ENCODE measurements around the gene RBKS. TPM values are rescaled to one million over a fixed set of nuclear protein-coding genes. Genes with fewer than 3 reads are reported as not detected.

The RBKS gene
- total RNA-seq, 1 experiment from 2014 or later, result 4.5 TPM

DNA sequence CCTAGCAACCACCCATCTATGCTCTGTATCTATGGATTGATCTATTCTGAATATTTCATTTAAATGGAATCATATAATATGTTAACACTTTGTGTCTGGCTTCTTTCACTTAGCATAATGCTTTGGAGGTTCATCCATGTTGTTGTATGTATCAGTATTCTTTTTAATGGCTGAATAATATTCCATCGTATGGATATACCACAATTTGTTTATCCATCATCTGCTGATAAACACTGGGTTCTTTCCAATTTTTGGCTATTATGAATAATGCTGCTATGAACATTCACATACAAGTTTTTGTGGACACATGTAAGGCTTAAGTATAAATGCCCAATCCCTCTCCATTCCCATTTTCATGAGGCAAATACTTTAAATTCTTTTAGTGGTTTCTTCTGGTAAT is 65.8 kb downstream of the RBKS start:
- Histone ChIP-seq H3K79me2 (ENCODE audit: low read depth) (no peaks in the 10 kb centered on the region), H3K27me3 (ENCODE audit: insufficient read depth, low read depth) (no peaks in the 10 kb centered on the region), H3K9me3 (ENCODE audit: insufficient read depth, low read depth) (peaks cover 10% of the 10 kb centered on the region), H3K27ac (no peak overlapping the region), H3F3A (ENCODE audit: insufficient read depth, low read depth) (no peaks in the 10 kb centered on the region; the same call in 1 of the 2 replicates), H3K4me2 (no peak overlapping the region), H3K36me3 (ENCODE audit: low read depth) (peaks cover 5% of the 10 kb centered on the region; the same call in 1 of the 2 replicates), H2AFZ (no peak overlapping the region), H3K4me3 (no peak overlapping the region), H4K20me1 (ENCODE audit: insufficient read depth) (no peaks in the 10 kb centered on the region), H3K9me2 (ENCODE audit: insufficient read depth) (no peaks in the 10 kb centered on the region), H3K4me1 (replicated peaks; ENCODE audit: insufficient read depth) (no peaks in the 10 kb centered on the region)
- DNase-seq, result no peak
- intact Hi-C loops (cut with micrococcal nuclease; ENCODE audit: unreplicated experiment), result no loop called here
- TF ChIP-seq, protein P1, sequence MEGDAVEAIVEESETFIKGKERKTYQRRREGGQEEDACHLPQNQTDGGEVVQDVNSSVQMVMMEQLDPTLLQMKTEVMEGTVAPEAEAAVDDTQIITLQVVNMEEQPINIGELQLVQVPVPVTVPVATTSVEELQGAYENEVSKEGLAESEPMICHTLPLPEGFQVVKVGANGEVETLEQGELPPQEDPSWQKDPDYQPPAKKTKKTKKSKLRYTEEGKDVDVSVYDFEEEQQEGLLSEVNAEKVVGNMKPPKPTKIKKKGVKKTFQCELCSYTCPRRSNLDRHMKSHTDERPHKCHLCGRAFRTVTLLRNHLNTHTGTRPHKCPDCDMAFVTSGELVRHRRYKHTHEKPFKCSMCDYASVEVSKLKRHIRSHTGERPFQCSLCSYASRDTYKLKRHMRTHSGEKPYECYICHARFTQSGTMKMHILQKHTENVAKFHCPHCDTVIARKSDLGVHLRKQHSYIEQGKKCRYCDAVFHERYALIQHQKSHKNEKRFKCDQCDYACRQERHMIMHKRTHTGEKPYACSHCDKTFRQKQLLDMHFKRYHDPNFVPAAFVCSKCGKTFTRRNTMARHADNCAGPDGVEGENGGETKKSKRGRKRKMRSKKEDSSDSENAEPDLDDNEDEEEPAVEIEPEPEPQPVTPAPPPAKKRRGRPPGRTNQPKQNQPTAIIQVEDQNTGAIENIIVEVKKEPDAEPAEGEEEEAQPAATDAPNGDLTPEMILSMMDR (conservative IDR thresholded peaks at IDR 0.05), result no peak
- TF ChIP-seq EZH2 (IDR thresholded peaks at IDR 0.05; ENCODE audit: low read depth), result no peak
- no TSS peak for BruUV-seq (replicated peaks)
- ChIA-PET CTCF (no interaction called here), POLR2A (ENCODE audit: unreplicated experiment) (no interaction called here)

GRCh38 chr2:27823569-27823968 is 66.6 kb downstream of the RBKS start:
- no peaks in the 10 kb centered on the region for H3K79me2 ChIP-seq (ENCODE audit: low read depth)
- no peaks in the 10 kb centered on the region for H3K4me1 ChIP-seq (replicated peaks; ENCODE audit: insufficient read depth)
- no peak overlapping the region for H3K4me3 ChIP-seq
- DNase-seq, result no peak
- POLR2A ChIA-PET (ENCODE audit: unreplicated experiment), result no interaction called here
- peaks cover 10% of the 10 kb centered on the region for H3K9me3 ChIP-seq (ENCODE audit: insufficient read depth, low read depth)
- no peak overlapping the region for H3K27ac ChIP-seq
- CTCF ChIA-PET, result no interaction called here
- no peaks in the 10 kb centered on the region for H3K9me2 ChIP-seq (ENCODE audit: insufficient read depth)
- H2AFZ ChIP-seq, result no peak overlapping the region
- peaks cover 5% of the 10 kb centered on the region; the same call in 1 of the 2 replicates for H3K36me3 ChIP-seq (ENCODE audit: low read depth)
- no peak overlapping the region for H3K4me2 ChIP-seq
- no peaks in the 10 kb centered on the region for H4K20me1 ChIP-seq (ENCODE audit: insufficient read depth)
- intact Hi-C loops (cut with micrococcal nuclease; ENCODE audit: unreplicated experiment), result no loop called here
- TF ChIP-seq EZH2 (IDR thresholded peaks at IDR 0.05; ENCODE audit: low read depth), result no peak
- TF ChIP-seq, protein P1 (conservative IDR thresholded peaks at IDR 0.05), result no peak
- no peaks in the 10 kb centered on the region; the same call in 1 of the 2 replicates for H3F3A ChIP-seq (ENCODE audit: insufficient read depth, low read depth)
- BruUV-seq (replicated peaks), result no TSS peak
- no peaks in the 10 kb centered on the region for H3K27me3 ChIP-seq (ENCODE audit: insufficient read depth, low read depth)

- POLR2A ChIA-PET (ENCODE audit: unreplicated experiment), result no interaction called here
- Histone ChIP-seq H3K9me2 (ENCODE audit: insufficient read depth) (no peaks in the 10 kb centered on the region), H3K4me1 (replicated peaks; ENCODE audit: insufficient read depth) (no peaks in the 10 kb centered on the region), H2AFZ (no peak overlapping the region), H3K27ac (no peak overlapping the region), H4K20me1 (ENCODE audit: insufficient read depth) (no peaks in the 10 kb centered on the region), H3K4me3 (no peak overlapping the region), H3K4me2 (no peak overlapping the region), H3K79me2 (ENCODE audit: low read depth) (no peaks in the 10 kb centered on the region), H3K36me3 (ENCODE audit: low read depth) (peaks cover 5% of the 10 kb centered on the region; the same call in 1 of the 2 replicates), H3K27me3 (ENCODE audit: insufficient read depth, low read depth) (no peaks in the 10 kb centered on the region), H3F3A (ENCODE audit: insufficient read depth, low read depth) (no peaks in the 10 kb centered on the region; the same call in 1 of the 2 replicates), H3K9me3 (ENCODE audit: insufficient read depth, low read depth) (peaks cover 10% of the 10 kb centered on the region)
- CTCF ChIA-PET, result no interaction called here
- intact Hi-C loops (cut with micrococcal nuclease; ENCODE audit: unreplicated experiment), result no loop called here
- no peak for TF ChIP-seq EZH2 (IDR thresholded peaks at IDR 0.05; ENCODE audit: low read depth)
- TF ChIP-seq, protein P1 (conservative IDR thresholded peaks at IDR 0.05), result no peak
- BruUV-seq (replicated peaks), result no TSS peak
- no peak for DNase-seq
Measured at GRCh38 chr2:27823135-27823534, 67.1 kb downstream of the RBKS start.

Data from PC-9 (cell line).